Measurements from ENCODE around the gene C20orf204.
"Not testable (repeated sequence)": the region's sequence is repeated elsewhere in the genome, so short reads cannot be mapped to it uniquely, and the experiment has no call there.

The C20orf204 gene

DNA sequence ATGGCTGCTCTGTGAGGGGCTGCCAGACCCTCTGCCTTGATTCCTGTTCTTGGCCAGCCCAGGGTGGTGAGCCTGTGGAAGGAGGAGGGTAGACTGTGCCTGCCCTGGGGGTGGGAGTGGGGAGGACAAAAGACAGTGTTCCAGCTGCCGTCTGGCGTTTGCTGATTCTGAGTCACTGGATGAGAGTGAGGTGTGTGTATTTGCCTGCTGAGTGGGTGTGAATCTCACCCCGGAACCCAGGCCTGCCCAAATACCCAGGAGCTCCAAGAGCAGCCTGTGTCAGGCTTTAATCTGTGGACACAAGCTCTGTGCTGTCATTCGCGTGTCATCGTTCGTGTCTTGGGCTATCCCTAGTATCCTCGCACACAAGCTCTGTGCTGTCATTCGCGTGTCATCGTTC, 50.8 kb downstream of the C20orf204 start:
- no peak for DNase-seq

DNA sequence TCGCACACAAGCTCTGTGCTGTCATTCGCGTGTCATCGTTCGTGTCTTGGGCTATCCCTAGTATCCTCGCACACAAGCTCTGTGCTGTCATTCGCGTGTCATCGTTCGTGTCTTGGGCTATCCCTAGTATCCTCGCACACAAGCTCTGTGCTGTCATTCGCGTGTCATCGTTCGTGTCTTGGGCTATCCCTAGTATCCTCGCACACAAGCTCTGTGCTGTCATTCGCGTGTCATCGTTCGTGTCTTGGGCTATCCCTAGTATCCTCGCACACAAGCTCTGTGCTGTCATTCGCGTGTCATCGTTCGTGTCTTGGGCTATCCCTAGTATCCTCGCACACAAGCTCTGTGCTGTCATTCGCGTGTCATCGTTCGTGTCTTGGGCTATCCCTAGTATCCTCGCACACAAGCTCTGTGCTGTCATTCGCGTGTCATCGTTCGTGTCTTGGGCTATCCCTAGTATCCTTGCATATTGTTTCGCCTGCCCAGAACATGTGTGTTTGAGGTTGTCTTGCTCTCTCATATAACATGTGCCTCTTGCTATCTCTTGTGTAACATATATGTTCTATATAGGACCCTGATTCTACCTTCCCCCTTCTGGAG, 51.3 kb downstream of the C20orf204 start:
- not testable (repeated sequence) for DNase-seq

DNA sequence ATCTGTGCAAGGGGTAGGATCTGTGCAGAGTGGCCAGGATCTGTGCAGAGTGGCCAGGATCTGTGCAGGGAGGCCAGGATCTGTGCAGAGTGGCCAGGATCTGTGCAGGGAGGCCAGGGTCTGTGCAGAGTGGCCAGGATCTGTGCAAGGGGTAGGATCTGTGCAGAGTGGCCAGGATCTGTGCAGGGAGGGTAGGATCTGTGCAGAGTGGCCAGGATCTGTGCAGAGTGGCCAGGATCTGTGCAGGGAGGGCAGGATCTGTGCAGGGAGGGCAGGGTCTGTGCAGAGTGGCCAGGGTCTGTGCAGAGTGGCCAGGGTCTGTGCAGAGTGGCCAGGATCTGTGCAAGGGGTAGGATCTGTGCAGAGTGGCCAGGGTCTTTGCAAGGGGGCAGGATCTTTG, 52.6 kb downstream of the C20orf204 start:
- DNase-seq: not testable (repeated sequence)

Measured in GF-D8 (cell line).